Glomerular visceral epithelial cell (primary cell): ENCODE measurements around the gene IWS1.
A peak's percentile ranks its signal among the peaks of the same experiment; 100 is the strongest.

Experiments
- DNase-seq: peaks from one replicate; pipeline ENCODE4 v3.0.0-alpha.2; 2016; ENCODE audit errors: extremely low spot score

Gene IWS1

GRCh38 chr2:127498386-127498785 is 27.9 kb downstream of the IWS1 start:
- DNase-seq, result no peak

GRCh38 chr2:127490283-127490682 is 36.0 kb downstream of the IWS1 start:
- DNase-seq, result no peak

- DNase-seq, result no peak
Measured at GRCh38 chr2:127486247-127487058, 39.8 kb downstream of the IWS1 start.

GRCh38 chr2:127485694-127486071 is 40.6 kb downstream of the IWS1 start:
- no peak for DNase-seq

- DNase-seq, result no peak
Measured at GRCh38 chr2:127485051-127485693, 41.1 kb downstream of the IWS1 start.

- no peak for DNase-seq
Measured at GRCh38 chr2:127482031-127482430, 44.3 kb downstream of the IWS1 start.

GRCh38 chr2:127479866-127480743 is 46.2 kb downstream of the IWS1 start:
- DNase-seq, result no peak

- DNase-seq, result peak; percentile 60
Measured at GRCh38 chr2:127479219-127479825, 47.0 kb downstream of the IWS1 start.

GRCh38 chr2:127475788-127476187 is 50.5 kb downstream of the IWS1 start:
- no peak for DNase-seq

- DNase-seq, result no peak
Measured at GRCh38 chr2:127472268-127472667, 54.0 kb downstream of the IWS1 start.

- no peak for DNase-seq
Measured at GRCh38 chr2:127471286-127471988, 54.9 kb downstream of the IWS1 start.

- no peak for DNase-seq
Measured at GRCh38 chr2:127469974-127470373, 56.3 kb downstream of the IWS1 start.

GRCh38 chr2:127469051-127469450 is 57.2 kb downstream of the IWS1 start:
- DNase-seq, result no peak

GRCh38 chr2:127465258-127465657 is 61.0 kb downstream of the IWS1 start:
- no peak for DNase-seq

GRCh38 chr2:127464470-127465257 is 61.6 kb downstream of the IWS1 start:
- DNase-seq, result no peak

GRCh38 chr2:127463155-127463991 is 62.9 kb downstream of the IWS1 start:
- no peak for DNase-seq

- DNase-seq, result no peak
Measured at GRCh38 chr2:127462461-127462860, 63.8 kb downstream of the IWS1 start.

GRCh38 chr2:127456960-127457359 is 69.3 kb downstream of the IWS1 start:
- DNase-seq, result no peak
